Panc1 (cell line): Measurements from ENCODE around the gene ZFP3.

Experiments
- TCF7L2 ChIP-seq: IDR thresholded peaks from 2 replicates; pipeline ENCODE4 v1.6.1; 2011; ENCODE audit warnings: mild to moderate bottlenecking, low read depth, low read length, inconsistent platforms
- TF ChIP-seq, protein P1 (sequence below): fragments of 450-650 bp; IDR thresholded peaks from 2 replicates; pipeline ENCODE4 v1.5.1; 2017; ENCODE audit warnings: mild to moderate bottlenecking
- TF ChIP-seq, protein P2 (sequence below), 2 experiments: IDR thresholded peaks; 2 replicates each; pipeline ENCODE4 v1.6.1; 2011 to 2012; ENCODE audit warnings: low read depth in 2 of 2, control low read depth in 1 of 2, low read length in 1 of 2, mild to moderate bottlenecking in 1 of 2, moderate library complexity in 1 of 2; ENCODE audit not compliant: insufficient read depth in 1 of 2

DNA sequence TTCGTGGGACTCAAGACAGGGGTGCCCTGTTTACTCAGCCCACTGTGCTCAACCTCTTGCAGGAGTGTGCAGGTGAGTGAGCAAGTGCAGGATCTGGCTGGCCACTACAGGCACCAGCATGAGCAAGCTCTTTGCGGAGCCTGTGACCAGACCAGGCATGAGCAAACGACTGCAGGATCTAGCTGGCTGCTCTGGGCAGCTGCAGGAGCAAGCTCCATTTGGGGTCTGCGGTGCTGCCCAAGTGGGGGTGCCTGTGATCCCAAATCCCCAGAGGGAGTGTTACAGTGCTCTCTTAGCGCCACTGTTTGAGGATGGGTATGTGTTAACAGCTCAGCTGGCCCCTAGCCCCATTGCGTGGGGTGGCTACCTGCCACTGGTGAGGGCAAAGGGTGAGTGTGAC lies 40.0 kb downstream of the ZFP3 start:
- TF ChIP-seq, protein P1, sequence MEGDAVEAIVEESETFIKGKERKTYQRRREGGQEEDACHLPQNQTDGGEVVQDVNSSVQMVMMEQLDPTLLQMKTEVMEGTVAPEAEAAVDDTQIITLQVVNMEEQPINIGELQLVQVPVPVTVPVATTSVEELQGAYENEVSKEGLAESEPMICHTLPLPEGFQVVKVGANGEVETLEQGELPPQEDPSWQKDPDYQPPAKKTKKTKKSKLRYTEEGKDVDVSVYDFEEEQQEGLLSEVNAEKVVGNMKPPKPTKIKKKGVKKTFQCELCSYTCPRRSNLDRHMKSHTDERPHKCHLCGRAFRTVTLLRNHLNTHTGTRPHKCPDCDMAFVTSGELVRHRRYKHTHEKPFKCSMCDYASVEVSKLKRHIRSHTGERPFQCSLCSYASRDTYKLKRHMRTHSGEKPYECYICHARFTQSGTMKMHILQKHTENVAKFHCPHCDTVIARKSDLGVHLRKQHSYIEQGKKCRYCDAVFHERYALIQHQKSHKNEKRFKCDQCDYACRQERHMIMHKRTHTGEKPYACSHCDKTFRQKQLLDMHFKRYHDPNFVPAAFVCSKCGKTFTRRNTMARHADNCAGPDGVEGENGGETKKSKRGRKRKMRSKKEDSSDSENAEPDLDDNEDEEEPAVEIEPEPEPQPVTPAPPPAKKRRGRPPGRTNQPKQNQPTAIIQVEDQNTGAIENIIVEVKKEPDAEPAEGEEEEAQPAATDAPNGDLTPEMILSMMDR, result no peak
- TF ChIP-seq TCF7L2, result no peak
- TF ChIP-seq, protein P2, sequence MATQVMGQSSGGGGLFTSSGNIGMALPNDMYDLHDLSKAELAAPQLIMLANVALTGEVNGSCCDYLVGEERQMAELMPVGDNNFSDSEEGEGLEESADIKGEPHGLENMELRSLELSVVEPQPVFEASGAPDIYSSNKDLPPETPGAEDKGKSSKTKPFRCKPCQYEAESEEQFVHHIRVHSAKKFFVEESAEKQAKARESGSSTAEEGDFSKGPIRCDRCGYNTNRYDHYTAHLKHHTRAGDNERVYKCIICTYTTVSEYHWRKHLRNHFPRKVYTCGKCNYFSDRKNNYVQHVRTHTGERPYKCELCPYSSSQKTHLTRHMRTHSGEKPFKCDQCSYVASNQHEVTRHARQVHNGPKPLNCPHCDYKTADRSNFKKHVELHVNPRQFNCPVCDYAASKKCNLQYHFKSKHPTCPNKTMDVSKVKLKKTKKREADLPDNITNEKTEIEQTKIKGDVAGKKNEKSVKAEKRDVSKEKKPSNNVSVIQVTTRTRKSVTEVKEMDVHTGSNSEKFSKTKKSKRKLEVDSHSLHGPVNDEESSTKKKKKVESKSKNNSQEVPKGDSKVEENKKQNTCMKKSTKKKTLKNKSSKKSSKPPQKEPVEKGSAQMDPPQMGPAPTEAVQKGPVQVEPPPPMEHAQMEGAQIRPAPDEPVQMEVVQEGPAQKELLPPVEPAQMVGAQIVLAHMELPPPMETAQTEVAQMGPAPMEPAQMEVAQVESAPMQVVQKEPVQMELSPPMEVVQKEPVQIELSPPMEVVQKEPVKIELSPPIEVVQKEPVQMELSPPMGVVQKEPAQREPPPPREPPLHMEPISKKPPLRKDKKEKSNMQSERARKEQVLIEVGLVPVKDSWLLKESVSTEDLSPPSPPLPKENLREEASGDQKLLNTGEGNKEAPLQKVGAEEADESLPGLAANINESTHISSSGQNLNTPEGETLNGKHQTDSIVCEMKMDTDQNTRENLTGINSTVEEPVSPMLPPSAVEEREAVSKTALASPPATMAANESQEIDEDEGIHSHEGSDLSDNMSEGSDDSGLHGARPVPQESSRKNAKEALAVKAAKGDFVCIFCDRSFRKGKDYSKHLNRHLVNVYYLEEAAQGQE (IDR thresholded peaks at IDR 0.05; ENCODE audit: insufficient read depth in 1 of 2, low read depth in 2 of 2, low read length in 1 of 2), result no peak
